ENCODE results near the gene INKA2.

The INKA2 gene

DNA sequence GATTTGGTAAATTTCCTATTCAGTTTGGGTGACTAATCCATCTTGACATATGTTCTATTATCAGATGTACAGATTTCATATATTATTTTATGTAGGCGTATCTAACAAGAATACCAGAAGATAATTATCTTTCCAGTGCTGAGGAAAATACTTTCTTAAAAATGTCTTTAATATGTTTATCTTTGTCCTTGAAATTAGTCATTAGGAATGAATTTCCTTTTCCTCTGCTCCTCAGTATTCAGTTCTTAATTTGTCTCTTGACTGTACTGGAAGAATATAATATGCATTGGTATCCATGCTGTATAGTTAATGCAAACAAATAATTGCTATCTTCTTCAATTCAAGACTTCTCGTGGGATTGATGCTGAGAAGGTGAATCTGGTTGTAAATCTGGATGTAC, 23.1 kb upstream of the INKA2 start:
- TF ChIP-seq POLR2A (IDR thresholded peaks at IDR 0.05; ENCODE audit: low read length) = no peak
- no peak for TF ChIP-seq GATA1 (IDR thresholded peaks at IDR 0.05; ENCODE audit: low read depth, low read length)

GRCh38 chr1:111761717-111762116, 22.5 kb upstream of the INKA2 start:
- no peak for DNase-seq
- TF ChIP-seq POLR2A (IDR thresholded peaks at IDR 0.05; ENCODE audit: low read length) = no peak
- TF ChIP-seq GATA1 (IDR thresholded peaks at IDR 0.05; ENCODE audit: low read depth, low read length) = no peak

More for the DNA sequence above, 23.1 kb upstream of the INKA2 start:
- DNase-seq = no peak

GRCh38 chr1:111758373-111758772, 19.2 kb upstream of the INKA2 start:
- peak in 1 of 2 experiments; percentile 29 for DNase-seq
- TF ChIP-seq POLR2A (IDR thresholded peaks at IDR 0.05; ENCODE audit: low read length) (no peak), GATA1 (IDR thresholded peaks at IDR 0.05; ENCODE audit: low read depth, low read length) (no peak)

GRCh38 chr1:111756124-111756513, 16.9 kb upstream of the INKA2 start:
- no peak for DNase-seq
- TF ChIP-seq GATA1 (IDR thresholded peaks at IDR 0.05; ENCODE audit: low read depth, low read length) (no peak), POLR2A (IDR thresholded peaks at IDR 0.05; ENCODE audit: low read length) (no peak)

GRCh38 chr1:111755331-111756123, 16.3 kb upstream of the INKA2 start, which contains the start of gene DDX20:
Gene DDX20 (plus strand): TSS chr1:111755901. CDS start chr1:111755925, 24 bp downstream.
- DNase-seq = peak; percentile 98
- TF ChIP-seq POLR2A (IDR thresholded peaks at IDR 0.05; ENCODE audit: low read length) (peak; percentile 87), GATA1 (IDR thresholded peaks at IDR 0.05; ENCODE audit: low read depth, low read length) (no peak)

GRCh38 chr1:111754984-111755330, 15.8 kb upstream of the INKA2 start:
- no peak for DNase-seq

DNA sequence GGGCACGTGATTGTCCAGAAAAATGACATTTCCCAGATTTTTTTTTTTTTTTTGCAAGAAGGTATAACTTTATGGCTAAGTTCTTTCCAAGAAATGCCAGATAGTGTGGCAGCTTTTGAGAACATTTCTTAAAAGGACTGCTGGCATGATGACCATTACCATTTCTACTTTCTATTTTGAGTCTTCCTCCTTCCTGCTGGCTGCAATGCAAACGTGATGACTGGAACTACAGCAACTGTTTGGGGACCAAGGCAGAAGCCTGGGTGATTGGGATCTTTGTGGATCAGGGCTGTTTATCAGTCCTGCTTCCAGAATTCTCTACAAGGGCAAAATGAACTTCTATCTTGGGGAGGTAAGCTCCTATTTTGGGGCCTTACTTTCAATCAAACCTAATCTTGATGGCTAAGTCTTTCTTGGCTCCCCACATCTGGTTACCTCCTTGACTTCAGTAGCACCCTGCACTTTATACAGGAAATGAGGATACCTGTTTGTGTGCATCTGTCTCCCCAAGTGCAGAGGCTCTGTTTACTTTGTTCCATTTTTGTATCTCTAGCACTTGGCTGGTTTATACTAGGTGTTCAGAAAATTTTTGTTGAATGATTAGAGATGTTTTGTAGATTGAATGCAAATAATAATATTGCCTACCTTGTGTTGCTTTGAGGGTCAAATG, 12.8 kb upstream of the INKA2 start:
- no peak for DNase-seq
- TF ChIP-seq POLR2A (IDR thresholded peaks at IDR 0.05; ENCODE audit: low read length) (no peak), GATA1 (IDR thresholded peaks at IDR 0.05; ENCODE audit: low read depth, low read length) (no peak)

More at GRCh38 chr1:111754984-111755330, 15.8 kb upstream of the INKA2 start:
- TF ChIP-seq GATA1 (IDR thresholded peaks at IDR 0.05; ENCODE audit: low read depth, low read length) (no peak), POLR2A (IDR thresholded peaks at IDR 0.05; ENCODE audit: low read length) (no peak)

GRCh38 chr1:111750856-111751255, 11.7 kb upstream of the INKA2 start:
- TF ChIP-seq POLR2A (IDR thresholded peaks at IDR 0.05; ENCODE audit: low read length) (no peak), GATA1 (IDR thresholded peaks at IDR 0.05; ENCODE audit: low read depth, low read length) (no peak)
- no peak for DNase-seq

DNA sequence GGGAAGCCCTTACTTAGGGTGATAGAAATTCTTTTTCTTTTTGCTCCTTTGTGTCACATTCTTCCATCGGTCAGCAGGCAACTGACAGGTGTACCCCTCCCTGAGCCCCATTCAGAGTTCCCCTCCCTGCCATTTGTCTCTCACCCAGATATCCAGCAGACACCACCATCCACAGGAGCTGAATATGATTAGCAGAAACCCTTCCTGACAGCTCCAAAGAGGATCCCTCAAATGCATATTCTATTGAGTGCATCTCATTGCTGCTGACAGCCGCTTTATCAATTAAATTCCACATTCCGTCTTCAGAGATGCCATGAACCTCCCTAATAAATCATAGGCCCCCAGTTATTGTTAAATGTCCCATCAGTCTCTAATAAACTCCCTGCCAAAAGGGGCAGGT, 10.4 kb upstream of the INKA2 start:
- TF ChIP-seq POLR2A (IDR thresholded peaks at IDR 0.05; ENCODE audit: low read length) (no peak), GATA1 (IDR thresholded peaks at IDR 0.05; ENCODE audit: low read depth, low read length) (no peak)

GRCh38 chr1:111747947-111748346, 8.8 kb upstream of the INKA2 start:
- TF ChIP-seq GATA1 (IDR thresholded peaks at IDR 0.05; ENCODE audit: low read depth, low read length) (no peak), POLR2A (IDR thresholded peaks at IDR 0.05; ENCODE audit: low read length) (no peak)
- DNase-seq = no peak

More for the DNA sequence above, 10.4 kb upstream of the INKA2 start:
- DNase-seq = no peak

- peak; percentile 87 to 88 for DNase-seq
- no peak for TF ChIP-seq GATA1 (IDR thresholded peaks at IDR 0.05; ENCODE audit: low read depth, low read length)
- TF ChIP-seq POLR2A (IDR thresholded peaks at IDR 0.05; ENCODE audit: low read length) = no peak
These were observed 8.1 kb upstream of the INKA2 start for GRCh38 chr1:111747282-111747734.

DNA sequence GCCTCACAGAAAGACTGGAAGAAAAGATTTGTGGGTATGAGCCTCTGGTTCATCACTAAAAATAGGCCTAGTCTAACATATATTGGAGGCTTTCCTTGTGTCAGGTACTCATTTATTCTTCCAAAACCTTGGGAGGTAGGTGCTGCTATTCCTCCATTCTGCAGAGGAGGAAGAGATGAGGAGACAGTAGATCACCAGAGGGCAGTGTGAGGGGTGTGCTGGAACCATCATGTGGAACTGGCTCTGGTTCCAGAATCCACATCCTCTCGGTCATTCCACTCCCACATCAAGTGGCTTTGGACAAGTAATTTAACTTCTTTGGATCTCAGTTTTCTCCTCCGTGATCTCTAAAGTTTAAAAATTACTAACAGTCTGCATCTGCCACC, 7.4 kb upstream of the INKA2 start:
- DNase-seq = no peak
- TF ChIP-seq POLR2A (IDR thresholded peaks at IDR 0.05; ENCODE audit: low read length) (no peak), GATA1 (IDR thresholded peaks at IDR 0.05; ENCODE audit: low read depth, low read length) (no peak)

- no peak for TF ChIP-seq POLR2A (IDR thresholded peaks at IDR 0.05; ENCODE audit: low read length)
- TF ChIP-seq GATA1 (IDR thresholded peaks at IDR 0.05; ENCODE audit: low read depth, low read length) = no peak
- DNase-seq = peak; percentile 45 to 52
These were observed 6.7 kb upstream of the INKA2 start for GRCh38 chr1:111745675-111746613.

Measured in erythroblast (primary cell).